AG04450 (cell line): Measurements from ENCODE around the gene SYTL1. TPM values are rescaled to one million over a fixed set of nuclear protein-coding genes. Genes with fewer than 3 reads are reported as not detected.
A peak's percentile ranks its signal among the peaks of the same experiment; 100 is the strongest.
"Not testable (repeated sequence)": the region's sequence is repeated elsewhere in the genome, so short reads cannot be mapped to it uniquely, and the experiment has no call there.

Experiments
- CTCF ChIA-PET: fragments of 300-600, 350-600 bp; formaldehyde crosslinking; extraction: SDS; loops from one replicate; lab custom pipeline; 2022; ENCODE audit warnings: antibody characterized with exemption, inconsistent platforms; lab: Charles Lee
- POLR2A ChIA-PET: fragments of 350-600 bp; formaldehyde crosslinking; extraction: SDS; loops from one replicate; lab custom pipeline; 2021; ENCODE audit warnings: antibody characterized with exemption, inconsistent platforms; lab: Yijun Ruan, JAX
- DNase-seq: peaks from one replicate; pipeline ENCODE4 v3.0.0-alpha.2; 2011; ENCODE audit warnings: low read depth, low spot score
- H3K27ac ChIP-seq: one replicate; pipeline ENCODE4 v1.5.1; 2012; ENCODE audit warnings: low read depth, low read length, control low read depth
- H3K27me3 ChIP-seq: one replicate; pipeline ENCODE4 v1.6.0; 2012; ENCODE audit warnings: low read length; ENCODE audit not compliant: control insufficient read depth, insufficient read depth
- H3K4me3 ChIP-seq: 2 replicates; pipeline ENCODE4 v1.5.1; 2011; ENCODE audit warnings: mild to moderate bottlenecking, low read depth, low read length, control low read depth
- H3K9me3 ChIP-seq: 2 replicates; pipeline ENCODE4 v1.5.1; 2012; ENCODE audit warnings: low read length; ENCODE audit not compliant: control insufficient read depth, insufficient read depth
- CTCF ChIP-seq: IDR thresholded peaks from 2 replicates; pipeline ENCODE4 v1.5.1; 2011; ENCODE audit warnings: low read depth, low read length, control low read depth, inconsistent platforms
- polyA plus RNA-seq: library from polyadenylated mRNA; depleted of rRNA; stranded (reverse); fragments of >200 nt; gene quantifications from 2 replicates; pipeline ENCODE4 v1.2.3, GENCODE V29; 2011

SYTL1 gene
- polyA plus RNA-seq, 1 experiment, result 0.35 TPM

GRCh38 chr1:27383661-27384060 is 41.8 kb downstream of the SYTL1 start:
- no peak for TF ChIP-seq CTCF
- CTCF ChIA-PET, result interaction anchor here (0.7 to 2.3 kb wide), 4 partner anchors 8 to 17 kb away, joined by 3 to 8 read pairs (median 5); partner anchors contain the start of gene MAP3K6
- POLR2A ChIA-PET, result no interaction called here

GRCh38 chr1:27384797-27385196 is 43.0 kb downstream of the SYTL1 start:
- peaks cover 25% of the 10 kb centered on the region for H3K27me3 ChIP-seq
- not testable (repeated sequence) for H3K27ac ChIP-seq, H3K9me3 ChIP-seq, H3K4me3 ChIP-seq, DNase-seq
- ChIA-PET POLR2A (interaction anchor here (0.6 kb wide), 1 partner anchor 93 kb away, joined by 4 read pairs; no protein-coding TSS in a partner anchor), CTCF (interaction anchor here (0.9 to 1.8 kb wide), 3 partner anchors 10 to 28 kb away, joined by 4 to 6 read pairs (median 4); partner anchors contain the start of gene MAP3K6)

More at GRCh38 chr1:27383661-27384060, 41.8 kb downstream of the SYTL1 start:
- Histone ChIP-seq H3K27ac (no peak overlapping the region), H3K27me3 (peaks cover 25% of the 10 kb centered on the region), H3K4me3 (no peak overlapping the region), H3K9me3 (no peaks in the 10 kb centered on the region)
- DNase-seq, result no peak

GRCh38 chr1:27388337-27389005 is 46.6 kb downstream of the SYTL1 start:
- H3K4me3 ChIP-seq, result no peak overlapping the region
- DNase-seq, result no peak
- TF ChIP-seq CTCF, result peak; percentile 89
- H3K9me3 ChIP-seq, result no peaks in the 10 kb centered on the region
- no peak overlapping the region for H3K27ac ChIP-seq
- ChIA-PET POLR2A (no interaction called here), CTCF (interaction anchor here (0.7 to 7.3 kb wide), 5 partner anchors 20 to 280 kb away, joined by 3 to 124 read pairs (median 8); no protein-coding TSS in a partner anchor)
- peaks cover 9% of the 10 kb centered on the region for H3K27me3 ChIP-seq

- H3K9me3 ChIP-seq, result no peaks in the 10 kb centered on the region
- DNase-seq, result no peak
- peaks cover 4% of the 10 kb centered on the region for H3K27me3 ChIP-seq
- no peak overlapping the region for H3K27ac ChIP-seq
- ChIA-PET CTCF (interaction anchor here (0.6 to 7.3 kb wide), 15 partner anchors 9 to 294 kb away, joined by 3 to 124 read pairs (median 5); partner anchors contain the start of genes AHDC1, CD164L2 and MAP3K6), POLR2A (interaction anchor here (1.5 kb wide), 1 partner anchor 92 kb away, joined by 4 read pairs; no protein-coding TSS in a partner anchor)
- TF ChIP-seq CTCF, result no peak
- H3K4me3 ChIP-seq, result peak overlapping the region; percentile 53
These were observed 49.8 kb downstream of the SYTL1 start for GRCh38 chr1:27391511-27392095.

GRCh38 chr1:27392096-27392777 is 50.4 kb downstream of the SYTL1 start, which contains the start of gene GPR3:
TSS of gene GPR3 (plus strand) at chr1:27392622. CDS start at chr1:27393799, 1,177 bp downstream.
- peak; percentile 78 for DNase-seq
- ChIA-PET POLR2A (no interaction called here), CTCF (interaction anchor here (0.6 to 7.3 kb wide), 15 partner anchors 9 to 295 kb away, joined by 3 to 124 read pairs (median 5); partner anchors contain the start of genes AHDC1, CD164L2 and MAP3K6)

More at GRCh38 chr1:27392096-27392777, 50.4 kb downstream of the SYTL1 start, which contains the start of gene GPR3:
- Histone ChIP-seq H3K9me3 (no peaks in the 10 kb centered on the region), H3K4me3 (peak within 1 kb of the TSS; percentile 77), H3K27ac (peak within 1 kb of the TSS; percentile 21), H3K27me3 (no peaks in the 10 kb centered on the region)
- TF ChIP-seq CTCF, result peak; percentile 61
